ENCODE results near the gene PRRG4.
"Not testable (repeated sequence)": the region's sequence is repeated elsewhere in the genome, so short reads cannot be mapped to it uniquely, and the experiment has no call there.

Gene PRRG4

GRCh38 chr11:32864555-32864954 lies 34.8 kb downstream of the PRRG4 start:
- no peak overlapping the region for H3K4me3 ChIP-seq (replicated peaks; ENCODE audit: insufficient read depth, low read length)
- DNase-seq (ENCODE audit: low read depth in 1 of 2, low spot score in 1 of 2), result no peak
- no peak overlapping the region for H3K27ac ChIP-seq (replicated peaks)

GRCh38 chr11:32868752-32869151 lies 39.0 kb downstream of the PRRG4 start:
- not testable (repeated sequence) for H3K4me3 ChIP-seq (replicated peaks; ENCODE audit: insufficient read depth, low read length); DNase-seq (ENCODE audit: low read depth in 1 of 2, low spot score in 1 of 2); H3K27ac ChIP-seq (replicated peaks); H3K27me3 ChIP-seq (ENCODE audit: insufficient read depth, poor library complexity, severe bottlenecking)

More at GRCh38 chr11:32864555-32864954, 34.8 kb downstream of the PRRG4 start:
- TF ChIP-seq POLR2AphosphoS5 (IDR thresholded peaks at IDR 0.05; ENCODE audit: low read depth), result no peak
- no peak for TF ChIP-seq REST (IDR thresholded peaks at IDR 0.05; ENCODE audit: insufficient replicate concordance, low read depth)
- TF ChIP-seq GABPA (IDR thresholded peaks at IDR 0.05; ENCODE audit: low read depth), result no peak
- no peak for TF ChIP-seq CTCF (IDR thresholded peaks at IDR 0.05; ENCODE audit: insufficient read depth, low read length)
- TF ChIP-seq SPI1 (IDR thresholded peaks at IDR 0.05; ENCODE audit: borderline replicate concordance, low read depth), result no peak
- H3K27me3 ChIP-seq (ENCODE audit: insufficient read depth, poor library complexity, severe bottlenecking), result no peaks in the 10 kb centered on the region

- peak in 1 of 2 experiments; percentile 27 for DNase-seq (ENCODE audit: low read depth in 1 of 2, low spot score in 1 of 2)
- TF ChIP-seq REST (IDR thresholded peaks at IDR 0.05; ENCODE audit: insufficient replicate concordance, low read depth), result no peak
- no peak for TF ChIP-seq POLR2AphosphoS5 (IDR thresholded peaks at IDR 0.05; ENCODE audit: low read depth)
- no peak for TF ChIP-seq CTCF (IDR thresholded peaks at IDR 0.05; ENCODE audit: insufficient read depth, low read length)
- TF ChIP-seq SPI1 (IDR thresholded peaks at IDR 0.05; ENCODE audit: borderline replicate concordance, low read depth), result no peak
- TF ChIP-seq GABPA (IDR thresholded peaks at IDR 0.05; ENCODE audit: low read depth), result no peak
- Histone ChIP-seq H3K27me3 (ENCODE audit: insufficient read depth, poor library complexity, severe bottlenecking) (no peaks in the 10 kb centered on the region), H3K4me3 (replicated peaks; ENCODE audit: insufficient read depth, low read length) (no peak overlapping the region), H3K27ac (replicated peaks) (no peak overlapping the region)
Observed at GRCh38 chr11:32870676-32871075, 40.9 kb downstream of the PRRG4 start.

- no peak overlapping the region for H3K27ac ChIP-seq (replicated peaks)
- no peak for TF ChIP-seq CTCF (IDR thresholded peaks at IDR 0.05; ENCODE audit: insufficient read depth, low read length)
- no peak for TF ChIP-seq GABPA (IDR thresholded peaks at IDR 0.05; ENCODE audit: low read depth)
- TF ChIP-seq REST (IDR thresholded peaks at IDR 0.05; ENCODE audit: insufficient replicate concordance, low read depth), result no peak
- TF ChIP-seq POLR2AphosphoS5 (IDR thresholded peaks at IDR 0.05; ENCODE audit: low read depth), result no peak
- H3K27me3 ChIP-seq (ENCODE audit: insufficient read depth, poor library complexity, severe bottlenecking), result no peaks in the 10 kb centered on the region
- H3K4me3 ChIP-seq (replicated peaks; ENCODE audit: insufficient read depth, low read length), result no peak overlapping the region
- no peak for DNase-seq (ENCODE audit: low read depth in 1 of 2, low spot score in 1 of 2)
Observed at GRCh38 chr11:32874132-32874531, 44.4 kb downstream of the PRRG4 start.

Data from HL-60 (cell line).